NB4 (cell line): ENCODE results near the gene FAM199X.
A peak's percentile ranks its signal among the peaks of the same experiment; 100 is the strongest.

Experiments used
- DNase-seq: peaks from one replicate; pipeline ENCODE4 v3.0.0; 2010; ENCODE audit warnings: low read depth
- H3K4me3 ChIP-seq: one replicate; pipeline ENCODE4 v1.5.1; 2011; ENCODE audit warnings: mild to moderate bottlenecking, low read depth, low read length, moderate library complexity
- CTCF ChIP-seq: IDR thresholded peaks from one replicate; pipeline ENCODE4 v1.5.1; 2012; ENCODE audit warnings: low read depth, low read length
- MAX ChIP-seq: IDR thresholded peaks from 2 replicates; pipeline ENCODE4 v1.6.1; 2011; ENCODE audit warnings: low read depth, low read length
- MYC ChIP-seq: IDR thresholded peaks from 2 replicates; pipeline ENCODE4 v1.6.1; 2011; ENCODE audit warnings: low read depth, low read length
- POLR2A ChIP-seq: IDR thresholded peaks from 2 replicates; pipeline ENCODE4 v1.6.1; 2011; ENCODE audit warnings: mild to moderate bottlenecking; ENCODE audit not compliant: insufficient read length; ENCODE audit errors: extremely low read depth

Gene FAM199X

GRCh38 chrX:104165894-104166734 lies at the start of gene FAM199X:
Gene FAM199X (plus strand): TSS chrX:104166453. CDS start chrX:104166786, 333 bp downstream.
- TF ChIP-seq MAX = no peak
- TF ChIP-seq POLR2A = peak; percentile 17
- peak; percentile 92 for DNase-seq
- H3K4me3 ChIP-seq = peak within 1 kb of the TSS; percentile 72

GRCh38 chrX:104117759-104118158 lies 48.5 kb upstream of the FAM199X start:
- no peak overlapping the region for H3K4me3 ChIP-seq
- DNase-seq = no peak
- TF ChIP-seq MYC (no peak), MAX (no peak), CTCF (no peak), POLR2A (no peak)

- TF ChIP-seq MAX (no peak), CTCF (no peak), MYC (no peak), POLR2A (no peak)
- DNase-seq = no peak
- no peak overlapping the region for H3K4me3 ChIP-seq
Observed at GRCh38 chrX:104118765-104119164, 47.5 kb upstream of the FAM199X start.

GRCh38 chrX:104122829-104123228 lies 43.4 kb upstream of the FAM199X start:
- TF ChIP-seq MYC (no peak), MAX (no peak), POLR2A (no peak), CTCF (no peak)
- peak; percentile 33 for DNase-seq
- no peak overlapping the region for H3K4me3 ChIP-seq

- H3K4me3 ChIP-seq = no peak overlapping the region
- no peak for TF ChIP-seq MAX
- TF ChIP-seq POLR2A = no peak
- no peak for TF ChIP-seq CTCF
- no peak for TF ChIP-seq MYC
- DNase-seq = no peak
Observed at GRCh38 chrX:104126856-104127255, 39.4 kb upstream of the FAM199X start.

- no peak overlapping the region for H3K4me3 ChIP-seq
- no peak for TF ChIP-seq MYC
- no peak for TF ChIP-seq POLR2A
- TF ChIP-seq MAX = no peak
- no peak for TF ChIP-seq CTCF
- DNase-seq = no peak
Observed at GRCh38 chrX:104130808-104131207, 35.4 kb upstream of the FAM199X start.
